ENCODE data around the gene BCAS1. TPM values are rescaled to one million over a fixed set of nuclear protein-coding genes. Genes with fewer than 3 reads are reported as not detected.
"Not testable (repeated sequence)": the region's sequence is repeated elsewhere in the genome, so short reads cannot be mapped to it uniquely, and the experiment has no call there.

The BCAS1 gene
- polyA plus RNA-seq, 3 donors, result 2.6 to 4.6 (median 3.2) TPM

DNA sequence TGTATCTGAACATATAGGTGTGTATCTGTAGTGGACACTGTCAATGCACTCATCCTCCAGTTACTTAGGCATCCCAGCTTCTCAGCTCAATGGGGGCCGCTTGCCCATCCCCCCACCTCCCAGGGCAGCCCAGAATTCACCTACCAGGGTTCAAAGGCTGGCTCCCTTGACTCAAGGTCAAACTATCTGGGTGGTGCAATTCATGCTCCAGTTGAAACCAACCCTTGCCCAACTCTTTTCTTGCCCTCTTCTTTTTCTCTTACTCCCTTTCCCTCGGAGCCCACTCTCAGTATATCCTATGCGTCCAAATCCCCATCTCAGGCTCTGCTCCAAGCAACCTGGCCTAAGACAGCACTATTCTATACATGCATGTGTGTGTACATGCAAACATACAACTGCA, 127.4 kb downstream of the BCAS1 start:
- no peak for DNase-seq

DNA sequence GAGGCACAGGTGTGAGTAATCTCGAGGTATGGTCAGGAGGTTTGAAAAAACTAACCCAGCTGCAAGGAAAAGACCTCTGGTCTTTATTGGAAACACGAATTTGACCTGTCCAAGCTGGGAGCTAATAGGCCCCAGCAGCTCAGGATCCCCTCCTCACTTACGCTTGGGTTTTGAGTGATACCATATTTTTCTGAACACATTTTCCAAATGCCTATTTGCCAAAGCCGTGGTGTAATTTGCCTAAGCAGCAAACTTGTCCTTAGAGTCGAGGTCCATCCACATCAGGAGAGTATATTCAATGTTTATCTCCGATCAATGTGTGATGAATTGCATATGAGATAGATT, 128.0 kb downstream of the BCAS1 start:
- DNase-seq, result no peak

DNA sequence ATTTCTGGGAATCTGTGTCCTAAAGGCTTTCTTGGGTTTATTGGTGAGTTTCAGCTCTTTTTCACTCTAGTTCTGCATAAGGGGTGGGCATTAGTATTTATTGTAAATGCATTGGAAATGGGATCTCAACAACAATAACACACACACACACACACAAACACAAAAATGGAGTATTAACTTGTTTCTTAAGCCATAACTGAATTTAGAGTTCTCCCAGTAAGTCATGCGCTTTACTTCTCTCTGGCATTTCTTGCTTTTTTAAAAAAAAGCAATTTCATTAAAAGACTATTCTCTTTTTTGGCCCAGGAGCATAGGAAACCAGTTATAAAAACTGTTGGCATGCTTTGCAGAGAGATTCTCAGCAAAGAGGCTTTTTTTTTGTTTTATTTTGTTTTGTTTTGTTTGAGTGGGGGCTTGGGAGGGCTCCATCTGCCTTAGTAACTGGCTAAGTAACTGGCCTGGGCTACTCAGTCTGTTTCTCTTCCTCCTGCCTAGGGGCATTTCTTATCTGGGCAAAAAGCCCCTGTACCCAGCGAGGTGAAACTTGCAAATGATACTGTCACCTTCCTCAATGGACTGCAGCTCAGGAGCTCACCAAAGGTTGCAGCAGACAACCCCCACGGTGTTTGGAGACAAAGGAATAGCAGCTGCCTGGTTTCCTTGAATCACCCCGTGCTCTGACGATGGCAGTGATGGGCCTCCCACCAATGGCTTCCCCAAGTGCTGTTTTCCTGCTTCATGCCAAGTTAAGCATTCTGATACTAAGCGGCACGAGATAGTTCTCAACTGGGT, 128.5 kb downstream of the BCAS1 start:
- no peak for DNase-seq

DNA sequence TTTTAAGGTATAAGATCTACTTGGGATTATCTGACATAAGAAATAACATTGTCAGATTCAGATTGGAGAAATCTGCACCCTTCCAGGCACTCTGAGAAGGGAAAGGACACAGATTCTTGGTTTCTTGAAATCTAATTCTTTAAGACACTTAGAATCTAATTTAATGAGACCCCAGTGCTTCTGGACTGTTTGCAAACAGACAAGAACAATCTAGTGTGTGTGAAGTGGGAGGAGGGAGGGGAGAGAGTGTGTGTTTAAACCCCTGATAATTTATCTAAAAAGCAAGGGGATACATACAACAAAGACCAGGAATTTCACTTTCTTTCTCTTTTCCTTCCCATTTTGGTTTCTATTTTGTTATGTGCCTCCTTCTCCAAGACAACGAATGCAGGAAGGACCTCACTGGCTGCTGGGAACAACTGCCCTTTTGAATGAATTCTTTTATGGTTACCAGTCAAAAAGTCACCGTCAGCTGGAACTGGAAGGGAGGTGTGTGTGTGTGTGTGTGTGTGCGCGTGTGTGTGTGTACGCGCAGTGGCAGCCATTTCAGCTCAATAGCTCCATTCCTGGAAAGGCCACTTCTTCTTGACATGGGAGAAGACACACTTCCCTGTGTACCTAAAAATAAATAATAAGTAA, 129.4 kb downstream of the BCAS1 start:
- DNase-seq, result peak; percentile 70

DNA sequence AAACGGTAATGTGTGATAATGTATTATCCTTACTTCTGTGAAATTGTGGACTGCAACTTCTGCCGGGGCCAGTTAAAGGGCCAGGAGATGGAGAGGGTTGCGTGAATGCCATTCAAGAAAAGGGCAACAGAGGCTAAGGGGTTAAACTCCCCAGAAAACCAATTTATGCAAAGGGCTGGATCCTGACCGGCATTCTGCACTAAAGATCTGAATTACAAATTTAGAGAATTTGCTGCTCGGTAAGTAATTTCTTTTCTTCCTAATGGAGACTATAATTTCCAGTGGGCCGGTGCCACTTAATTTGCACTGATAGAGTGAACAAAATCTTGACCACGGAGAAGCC, 130.1 kb downstream of the BCAS1 start:
- no peak for DNase-seq

DNA sequence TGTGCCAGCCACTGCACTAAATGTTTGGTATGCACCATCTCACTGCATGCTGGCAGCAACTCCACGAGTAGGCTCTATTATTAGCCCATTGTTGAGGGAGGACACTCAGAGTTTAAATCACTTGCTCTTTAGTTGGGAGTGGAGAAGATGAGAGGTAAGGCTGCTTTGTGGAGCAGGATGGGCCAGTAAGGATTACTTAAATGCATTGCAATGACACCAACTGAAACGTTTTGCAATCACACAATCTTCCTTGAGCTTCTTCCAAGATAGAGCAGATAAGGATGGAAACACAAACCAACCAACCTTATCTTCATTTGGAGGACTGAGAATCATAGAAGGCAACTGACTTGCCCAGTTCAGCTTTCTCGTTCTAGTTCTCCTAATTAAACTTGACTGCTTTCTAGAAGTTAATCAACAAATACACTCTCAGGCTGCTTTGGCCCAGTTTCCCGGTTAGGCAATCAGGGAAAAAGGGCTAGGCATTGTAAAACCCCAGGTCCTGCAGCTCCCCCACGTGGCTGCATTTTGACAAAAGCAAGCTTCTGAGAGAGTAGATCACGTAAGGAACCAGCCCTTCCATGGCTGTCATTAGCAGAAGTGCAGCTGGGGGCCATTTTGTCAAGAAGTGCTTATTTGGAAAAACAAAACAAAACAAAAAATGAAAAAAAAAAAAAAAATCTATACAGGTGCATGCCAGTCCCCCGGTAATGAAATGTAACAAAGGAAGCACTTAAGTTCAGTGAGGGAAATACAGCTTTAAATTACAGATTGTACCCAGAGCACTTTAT, 130.6 kb downstream of the BCAS1 start:
- peak; percentile 91 for DNase-seq

DNA sequence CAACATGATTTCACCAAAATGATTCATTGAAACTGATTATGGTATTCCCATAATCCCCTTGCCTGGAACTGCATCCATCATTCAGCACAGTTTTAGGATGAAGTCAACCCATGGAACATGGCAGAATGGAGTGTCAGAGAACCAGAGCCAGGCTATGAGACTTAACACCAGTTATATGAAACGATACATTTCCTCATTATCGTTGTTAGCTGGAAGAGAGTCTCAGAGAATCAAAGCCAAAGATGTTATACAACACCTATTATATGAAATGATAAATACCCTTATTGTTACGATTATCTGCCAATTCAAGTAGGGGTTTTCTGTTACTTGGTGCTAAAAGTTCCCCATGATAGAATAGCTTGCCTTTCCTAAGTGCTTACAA, 131.2 kb downstream of the BCAS1 start:
- no peak for DNase-seq

DNA sequence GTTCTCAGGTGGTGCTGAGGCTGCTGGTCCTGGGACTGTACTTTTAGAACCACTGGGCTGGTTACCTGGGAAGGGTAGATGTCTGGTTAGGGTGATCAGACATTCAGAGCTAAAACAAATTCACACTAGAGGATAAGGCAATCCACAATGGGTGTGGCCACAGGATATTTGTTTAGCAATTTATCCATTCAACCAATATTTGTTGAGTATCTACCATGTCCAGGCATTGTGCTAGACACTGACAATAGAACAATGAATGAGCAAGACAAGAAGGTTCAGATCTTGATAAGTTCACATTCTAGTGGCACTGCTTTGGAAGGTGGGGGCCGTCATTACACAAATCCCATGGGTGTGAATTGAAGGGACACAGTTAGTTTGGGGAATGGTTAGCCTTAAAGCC, 131.7 kb downstream of the BCAS1 start:
- DNase-seq, result no peak

DNA sequence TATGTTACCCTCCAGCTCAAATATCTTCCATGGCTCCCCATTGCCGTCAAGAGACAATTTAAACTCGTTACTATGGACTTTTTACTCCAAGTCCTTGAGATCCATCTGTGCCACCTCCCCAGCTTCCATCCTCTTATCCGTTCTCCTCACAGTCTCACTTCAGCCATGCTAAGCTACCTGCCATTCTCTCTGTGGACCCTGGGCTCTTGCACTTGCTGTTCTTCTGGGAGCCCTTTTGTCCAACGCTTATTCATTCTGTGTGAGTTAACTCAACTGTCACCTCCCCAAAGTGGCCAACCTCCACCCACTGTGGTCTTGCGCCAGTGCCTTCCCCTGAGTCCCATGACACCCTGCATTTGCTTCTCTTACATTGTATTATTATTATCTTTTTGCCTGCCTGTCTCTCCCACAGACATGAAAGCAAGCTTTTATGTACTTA, 132.4 kb downstream of the BCAS1 start:
- DNase-seq, result no peak

DNA sequence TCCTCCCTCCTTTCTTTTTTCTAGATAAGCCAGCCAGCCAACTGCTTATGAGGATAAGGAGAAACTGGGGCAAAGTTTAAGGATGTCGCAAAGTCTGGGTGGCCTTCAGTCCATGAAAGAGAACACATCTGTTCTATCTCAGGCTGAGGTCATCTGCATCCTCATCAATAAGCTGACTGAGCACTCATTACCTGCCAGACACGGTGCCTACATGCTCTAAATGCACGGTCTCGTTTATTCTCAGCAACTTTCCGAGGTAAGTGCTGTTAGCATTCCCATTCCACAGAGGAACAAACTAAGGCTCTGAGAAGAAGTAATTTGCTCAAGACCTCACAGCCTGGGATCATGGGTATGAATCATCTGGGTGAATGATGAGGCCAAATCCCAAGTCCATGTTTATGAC, 133.1 kb downstream of the BCAS1 start:
- DNase-seq, result no peak

DNA sequence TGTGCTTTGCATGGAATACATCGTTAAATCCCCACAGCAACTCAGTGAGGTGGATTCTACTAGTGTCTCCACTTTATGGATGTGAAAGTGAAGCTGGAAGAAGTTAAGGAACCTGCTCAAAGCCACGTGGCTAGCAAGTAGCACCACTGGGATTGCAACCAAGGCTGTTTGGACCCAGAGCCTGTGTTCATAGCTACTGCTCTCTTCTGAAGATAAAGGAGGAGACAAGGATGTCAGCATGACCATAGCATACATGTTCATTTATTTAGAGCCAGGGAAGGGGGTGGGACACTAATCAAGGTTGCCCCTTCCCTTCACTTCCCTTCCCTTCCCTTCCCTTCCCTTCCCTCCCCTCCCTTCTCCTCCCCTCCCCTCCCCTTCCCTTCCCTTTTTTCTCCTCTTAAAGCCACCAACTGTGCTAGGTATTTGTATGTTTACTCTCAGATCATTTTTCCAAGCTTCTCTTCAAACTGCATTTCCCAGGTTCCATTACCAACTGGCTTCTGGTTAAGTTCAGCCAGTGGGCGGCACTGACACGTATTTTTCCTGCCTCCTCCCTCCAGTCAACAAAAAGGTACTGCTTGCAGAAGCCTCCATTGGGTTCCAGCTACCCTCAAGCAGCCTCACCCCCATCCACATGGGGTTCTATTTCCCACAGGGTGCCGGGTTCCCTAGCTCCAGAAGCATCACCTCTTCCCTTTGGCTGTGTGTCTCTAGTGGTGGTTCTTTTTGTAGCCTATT, 134.9 kb downstream of the BCAS1 start:
- no peak for DNase-seq

DNA sequence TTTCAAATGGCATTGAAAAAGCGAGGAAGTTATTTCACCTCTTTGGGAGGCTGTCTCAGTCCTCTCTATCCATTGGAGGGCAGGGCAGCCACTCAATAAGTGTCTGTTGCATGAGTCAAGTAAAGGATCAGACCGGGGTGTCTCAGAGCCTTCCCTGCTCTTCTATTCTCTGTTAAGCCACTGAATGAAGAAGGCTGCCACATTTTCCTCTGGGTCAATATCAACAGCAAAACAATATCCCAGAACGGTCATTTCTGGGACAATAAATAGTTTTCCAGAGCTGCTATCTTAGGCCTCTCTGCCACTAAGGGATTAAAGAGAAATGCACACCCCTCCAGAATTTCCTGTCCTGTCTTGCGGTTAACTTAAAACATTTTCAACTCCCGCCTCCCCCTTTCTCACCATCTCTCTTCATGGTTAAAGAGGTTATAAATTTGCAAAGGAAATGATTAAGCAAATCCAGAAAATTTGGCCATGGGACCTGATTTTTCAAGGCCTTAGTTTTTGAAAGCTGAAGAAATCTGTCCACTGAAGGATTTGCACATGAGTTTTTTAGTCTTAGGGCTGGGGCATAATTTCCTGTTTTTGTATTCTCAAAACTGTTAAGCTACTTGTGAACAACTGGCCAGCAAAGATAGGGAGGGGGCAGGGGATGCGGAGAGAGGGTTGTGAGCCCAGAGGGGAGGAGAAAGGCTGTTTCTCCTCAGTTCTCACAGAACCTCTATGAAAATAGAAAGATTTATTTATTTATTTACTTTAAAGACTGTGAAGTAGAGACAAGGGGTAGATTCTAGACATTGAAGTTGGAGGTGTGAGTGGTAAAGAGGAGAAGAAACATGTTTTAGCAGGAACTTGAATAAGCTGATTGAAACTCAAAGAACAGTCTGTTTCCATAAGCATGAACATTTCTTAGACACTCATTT, 135.7 kb downstream of the BCAS1 start:
- DNase-seq, result no peak

DNA sequence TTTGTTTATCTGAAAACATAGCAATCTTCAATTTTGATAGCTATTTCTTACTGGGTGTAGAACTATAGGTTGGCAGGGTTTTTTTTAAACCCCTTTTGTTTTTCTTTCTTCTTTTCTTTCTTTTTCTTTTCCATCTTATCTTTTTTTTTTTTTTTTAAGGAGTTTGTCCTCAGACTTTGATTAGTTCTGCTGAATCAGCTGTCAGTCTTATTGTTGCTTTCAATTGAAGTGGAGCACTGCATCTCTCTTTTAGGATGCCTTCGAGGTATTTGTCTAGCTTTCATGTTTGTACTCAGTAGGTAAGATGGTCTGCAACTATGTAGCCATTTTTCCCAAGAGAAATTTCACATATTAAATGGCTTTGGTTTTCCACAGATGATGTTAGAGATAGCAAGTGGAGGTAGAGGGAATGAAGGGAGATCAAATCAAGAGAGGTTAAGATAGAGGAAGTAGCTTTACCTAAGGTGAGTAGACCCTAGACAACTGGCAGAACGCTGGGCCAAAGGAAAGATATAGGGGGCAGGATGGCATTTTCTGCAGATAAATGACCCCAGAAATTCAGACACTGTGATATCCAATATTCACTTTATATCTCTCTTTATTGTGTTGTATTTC, 137.1 kb downstream of the BCAS1 start:
- DNase-seq, result no peak

DNA sequence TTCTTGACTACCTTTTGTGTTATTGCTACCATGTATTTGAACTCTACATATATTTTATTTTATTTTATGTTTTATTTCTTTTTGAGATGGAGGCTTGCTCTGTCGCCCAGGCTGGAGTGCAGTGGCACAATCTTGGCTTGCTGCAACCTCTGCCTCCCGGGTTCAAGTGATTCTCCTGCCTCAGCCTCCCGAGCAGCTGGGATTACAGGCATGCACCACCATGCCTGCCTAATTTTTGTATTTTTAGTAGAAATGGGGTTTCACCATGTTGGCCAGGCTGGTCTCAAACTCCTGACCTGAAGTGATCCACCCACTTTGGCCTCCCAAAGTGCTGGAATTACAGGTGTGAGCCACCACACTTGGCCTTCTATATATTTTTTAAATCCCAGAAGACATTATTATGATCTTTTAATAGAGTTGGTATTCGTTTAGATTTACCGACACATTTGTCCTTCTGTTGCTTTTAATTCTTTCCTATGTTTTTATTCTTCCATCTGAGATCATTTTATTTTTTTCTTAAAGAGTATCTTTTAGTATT, 137.7 kb downstream of the BCAS1 start:
- DNase-seq, result not testable (repeated sequence)

DNA sequence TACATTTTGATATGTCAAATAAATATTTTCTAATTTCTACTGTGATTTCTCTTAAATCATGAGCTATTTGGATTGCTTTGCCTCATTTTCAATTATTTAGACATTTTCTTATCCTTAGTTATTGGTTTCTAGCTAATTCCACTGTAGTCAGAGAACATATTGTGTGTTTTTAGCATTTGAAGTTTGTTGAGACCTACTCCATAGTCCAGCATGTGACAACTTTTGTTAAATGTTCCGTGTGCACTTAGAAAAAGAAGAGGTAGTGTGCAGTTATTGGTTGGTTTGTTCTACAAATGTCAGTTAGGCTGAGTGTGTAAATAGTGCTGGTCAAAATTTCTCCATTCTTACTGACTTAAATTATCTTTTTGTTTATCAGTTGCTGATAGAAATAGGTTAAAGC, 138.8 kb downstream of the BCAS1 start:
- DNase-seq, result no peak

DNA sequence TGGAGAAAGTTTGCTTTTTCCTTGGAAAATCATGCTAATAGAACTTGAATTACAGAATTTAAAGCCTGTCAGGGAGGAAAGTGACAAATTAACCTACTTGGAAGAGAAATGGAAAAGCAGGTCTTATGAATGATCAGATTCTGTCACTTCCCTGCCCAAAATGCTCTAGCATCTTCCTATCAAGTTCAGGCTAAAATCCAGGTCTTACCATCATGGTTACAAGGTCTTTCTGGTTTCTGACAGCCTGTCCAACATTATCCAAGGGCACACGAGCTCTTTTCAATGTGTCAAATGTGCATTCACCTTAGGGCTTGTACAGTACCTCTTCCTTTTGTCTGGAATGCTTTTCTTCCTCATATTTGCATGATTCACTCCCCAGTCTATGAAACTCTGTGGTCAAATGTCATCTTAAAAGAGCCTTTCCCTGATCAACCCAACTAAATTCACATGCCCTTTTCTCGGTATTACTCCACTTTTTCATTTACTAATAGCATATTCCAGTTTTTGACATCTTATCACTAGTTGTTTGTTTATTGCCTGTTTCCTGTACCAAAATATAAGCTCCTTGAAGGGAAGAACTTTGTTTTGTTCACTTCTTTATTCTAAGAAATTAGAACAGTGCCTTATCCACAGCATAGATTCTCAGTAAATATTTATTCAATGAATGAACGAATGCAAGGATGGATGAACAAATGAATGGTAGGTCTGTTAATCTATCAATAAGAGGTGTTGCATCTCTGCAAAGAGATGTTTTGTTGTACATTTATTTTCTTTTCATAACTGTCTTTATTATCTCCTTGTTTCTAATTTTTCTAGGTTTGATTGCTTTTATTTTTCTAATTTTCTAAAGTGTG, 139.5 kb downstream of the BCAS1 start:
- no peak for DNase-seq

DNA sequence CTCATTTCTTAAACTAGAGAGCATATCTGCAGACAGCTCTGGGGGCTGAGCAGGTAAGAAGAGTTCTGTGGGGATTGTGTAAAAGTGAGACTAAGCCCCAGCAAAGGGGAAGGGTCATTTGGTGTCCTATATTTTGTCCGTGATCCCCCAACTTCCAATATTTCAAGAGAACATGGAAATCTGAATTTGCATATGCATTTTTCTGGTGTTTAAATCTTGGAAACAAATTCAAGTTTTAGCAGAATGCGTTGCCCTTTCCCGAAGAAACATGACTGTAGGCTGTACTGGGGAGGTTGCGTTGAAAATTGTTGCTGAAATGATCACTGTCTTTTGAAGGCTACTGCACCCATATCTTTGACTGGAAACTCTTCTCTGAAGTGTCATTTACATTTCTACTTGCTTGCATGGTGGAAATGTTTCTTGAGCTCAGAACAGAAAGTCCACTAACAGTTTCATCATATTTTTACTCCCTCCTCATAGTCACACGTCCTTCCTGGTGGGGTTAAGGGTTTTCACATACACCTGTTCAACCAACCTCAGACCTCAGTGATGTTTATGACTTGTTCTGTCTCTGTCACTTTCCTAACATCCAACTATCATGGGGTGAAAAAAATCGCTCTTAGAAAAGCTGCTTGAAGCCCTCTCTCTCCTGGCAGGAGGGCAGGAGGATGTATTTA, 140.3 kb downstream of the BCAS1 start:
- no peak for DNase-seq

DNA sequence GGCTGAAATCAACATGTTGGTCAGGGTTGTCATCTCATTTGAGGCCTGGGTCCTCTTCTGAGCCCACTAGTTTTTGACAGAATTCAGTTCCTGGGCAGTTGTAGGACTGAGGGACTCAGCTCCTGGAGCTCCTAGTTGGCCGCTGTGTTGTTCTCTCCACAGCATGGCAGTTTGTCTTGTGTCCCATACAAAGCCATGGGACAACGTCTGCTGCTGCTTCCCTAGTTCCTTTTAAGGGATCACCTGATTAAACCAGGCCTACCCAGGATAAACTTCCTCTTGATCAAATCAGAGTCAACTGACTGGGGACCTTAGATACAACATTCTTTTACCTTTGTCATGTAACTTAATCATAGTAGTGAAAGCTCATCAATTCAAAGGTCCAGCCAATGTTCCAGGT, 141.0 kb downstream of the BCAS1 start:
- DNase-seq, result no peak

DNA sequence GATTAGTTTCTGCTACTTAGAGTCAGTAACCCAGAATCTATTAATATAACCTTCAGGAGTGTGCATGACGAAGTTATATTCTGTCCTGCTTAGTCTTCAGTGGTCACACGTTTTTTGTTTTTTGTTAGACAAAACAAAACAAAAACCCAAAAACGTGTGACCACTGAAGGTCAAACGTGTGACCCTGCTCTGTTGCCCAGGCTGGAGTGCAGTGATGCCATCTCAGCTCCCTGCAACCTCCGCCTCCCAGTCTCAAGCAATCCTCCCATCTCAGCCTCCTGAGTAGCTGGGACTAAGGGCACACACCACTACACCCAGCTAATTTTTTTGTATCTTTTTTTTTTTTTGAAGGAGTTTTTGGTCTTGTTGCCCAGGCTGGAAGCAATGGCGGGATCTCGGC, 142.4 kb downstream of the BCAS1 start:
- DNase-seq, result no peak

All from renal pelvis (tissue), 4 donors.